Breast epithelium (tissue), 4 donors: Measurements from ENCODE around the gene FNIP1. TPM values are rescaled to one million over a fixed set of nuclear protein-coding genes. Genes with fewer than 3 reads are reported as not detected.

Experiments used
- DNase-seq, 2 donors: peaks; one replicate each; pipeline ENCODE4 v3.0.0-alpha.2; 2019; ENCODE audit warnings: low spot score in 2 of 2
- H3K27ac ChIP-seq, 2 donors: fragments of 200-600 bp; sonication (generic) in 1 of 2; one replicate each; pipeline ENCODE4 v1.5.1; 2016 to 2019; ENCODE audit warnings: mild to moderate bottlenecking in 1 of 2
- H3K27me3 ChIP-seq, 2 donors: fragments of 200-600 bp; sonication (generic) in 1 of 2; one replicate each; pipeline versions ENCODE4 v1.5.1 to v1.6.0; 2017 to 2019; ENCODE audit warnings: control low read depth in 1 of 2, mild to moderate bottlenecking in 1 of 2
- H3K36me3 ChIP-seq: fragments of 200-600 bp; one replicate; pipeline ENCODE4 v1.5.1; 2019
- H3K4me1 ChIP-seq, 2 donors: fragments of 200-600 bp; sonication (generic); one replicate each; pipeline ENCODE4 v1.5.1; 2016 to 2019; ENCODE audit warnings: control low read depth in 1 of 2
- H3K4me3 ChIP-seq, 3 donors: fragments of 200-600 bp; sonication (generic); 1 replicate in 2 of 3; 2 replicates in 1 of 3; pipeline ENCODE4 v1.5.1; 2016 to 2019; ENCODE audit warnings: mild to moderate bottlenecking in 3 of 3, moderate library complexity in 2 of 3
- H3K9me3 ChIP-seq, 2 donors: fragments of 200-600 bp; sonication (generic) in 1 of 2; one replicate each; pipeline ENCODE4 v1.5.1; 2016 to 2019; ENCODE audit warnings: control low read depth in 1 of 2
- POLR2A ChIP-seq: fragments of 450-650 bp; IDR thresholded peaks from one replicate; pipeline ENCODE4 v1.6.1; 2016; ENCODE audit warnings: antibody characterized with exemption, mild to moderate bottlenecking, moderate library complexity
- POLR2AphosphoS5 ChIP-seq, 3 donors: sonication (generic); formaldehyde crosslinking; IDR thresholded peaks; one replicate each; pipeline ENCODE4 v1.6.1; 2017; ENCODE audit warnings: antibody characterized with exemption in 3 of 3
- intact Hi-C: fragments of 100-400 bp; cut with DNase I; formaldehyde crosslinking; loops from one replicate; pipeline ENCODE4 v1.15.1; 2023; ENCODE audit warnings: low total_unique reads
- total RNA-seq, 3 donors: library from RNA; depleted of rRNA; stranded (reverse); fragments of >200 nt; gene quantifications; one replicate each; pipeline ENCODE4 v1.1.0, GENCODE V29; 2016
- TF ChIP-seq, protein P1 (sequence below), 3 donors: fragments of 450-650 bp; IDR thresholded peaks; one replicate each; pipeline ENCODE4 v1.5.1; 2016 to 2017; ENCODE audit warnings: antibody characterized with exemption in 3 of 3, mild to moderate bottlenecking in 3 of 3, moderate library complexity in 3 of 3

Gene FNIP1
- total RNA-seq, 3 donors from 2014 or later: 60.3 to 96.3 (median 70.9) TPM

DNA sequence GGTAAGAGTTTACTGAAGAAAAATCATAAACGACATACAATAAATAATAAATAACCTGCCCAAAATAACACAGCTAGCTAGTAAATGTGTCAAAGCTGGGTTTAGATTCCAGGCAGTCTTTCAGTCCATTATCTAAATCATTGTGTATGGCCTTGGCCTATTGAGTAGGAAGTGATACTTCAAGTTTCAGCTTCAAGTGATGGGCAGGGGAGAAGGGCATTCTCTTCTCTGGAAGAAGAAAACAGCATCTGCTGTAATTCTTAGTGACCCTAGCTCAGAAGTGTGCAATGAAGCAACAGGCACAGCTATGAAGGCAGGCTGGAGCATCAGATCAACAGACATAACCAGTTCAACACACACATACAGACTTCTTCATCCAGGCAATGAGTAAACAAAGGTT is 42.5 kb downstream of the FNIP1 start:
- no peaks in the 10 kb centered on the region for H3K9me3 ChIP-seq
- H3K36me3 ChIP-seq: no peaks in the 10 kb centered on the region
- H3K4me3 ChIP-seq: no peak overlapping the region
- intact Hi-C loops: loop anchor here (5.0 kb wide), 1 partner anchor 47 kb away; no protein-coding TSS in a partner anchor
- TF ChIP-seq, protein P1, sequence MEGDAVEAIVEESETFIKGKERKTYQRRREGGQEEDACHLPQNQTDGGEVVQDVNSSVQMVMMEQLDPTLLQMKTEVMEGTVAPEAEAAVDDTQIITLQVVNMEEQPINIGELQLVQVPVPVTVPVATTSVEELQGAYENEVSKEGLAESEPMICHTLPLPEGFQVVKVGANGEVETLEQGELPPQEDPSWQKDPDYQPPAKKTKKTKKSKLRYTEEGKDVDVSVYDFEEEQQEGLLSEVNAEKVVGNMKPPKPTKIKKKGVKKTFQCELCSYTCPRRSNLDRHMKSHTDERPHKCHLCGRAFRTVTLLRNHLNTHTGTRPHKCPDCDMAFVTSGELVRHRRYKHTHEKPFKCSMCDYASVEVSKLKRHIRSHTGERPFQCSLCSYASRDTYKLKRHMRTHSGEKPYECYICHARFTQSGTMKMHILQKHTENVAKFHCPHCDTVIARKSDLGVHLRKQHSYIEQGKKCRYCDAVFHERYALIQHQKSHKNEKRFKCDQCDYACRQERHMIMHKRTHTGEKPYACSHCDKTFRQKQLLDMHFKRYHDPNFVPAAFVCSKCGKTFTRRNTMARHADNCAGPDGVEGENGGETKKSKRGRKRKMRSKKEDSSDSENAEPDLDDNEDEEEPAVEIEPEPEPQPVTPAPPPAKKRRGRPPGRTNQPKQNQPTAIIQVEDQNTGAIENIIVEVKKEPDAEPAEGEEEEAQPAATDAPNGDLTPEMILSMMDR (IDR thresholded peaks at IDR 0.05): no peak
- TF ChIP-seq POLR2AphosphoS5 (IDR thresholded peaks at IDR 0.05) (no peak), POLR2A (no peak)
- H3K27ac ChIP-seq: no peak overlapping the region
- H3K4me1 ChIP-seq: no peaks in the 10 kb centered on the region
- DNase-seq: no peak
- no peaks in the 10 kb centered on the region for H3K27me3 ChIP-seq

DNA sequence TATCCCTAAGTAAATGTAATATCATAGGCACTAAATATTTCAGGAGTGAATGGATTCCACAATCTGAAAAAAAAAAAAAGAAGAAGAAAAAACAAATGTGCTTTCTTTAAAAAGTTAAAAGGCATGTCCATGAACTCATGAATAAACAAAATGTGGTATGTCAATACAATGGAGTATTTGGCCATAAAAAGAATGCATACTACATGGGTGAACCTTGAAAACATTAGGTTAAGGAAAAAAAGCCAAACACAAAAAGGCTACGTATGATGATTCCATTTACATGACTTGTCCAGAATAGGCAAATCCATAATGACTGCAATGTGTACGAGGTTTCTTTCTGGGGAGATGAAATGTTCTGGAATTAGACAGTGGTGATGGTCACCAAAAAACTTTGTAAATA is 45.3 kb downstream of the FNIP1 start:
- no peak for DNase-seq
- Histone ChIP-seq H3K27me3 (no peaks in the 10 kb centered on the region), H3K9me3 (no peaks in the 10 kb centered on the region), H3K4me3 (no peak overlapping the region), H3K4me1 (no peaks in the 10 kb centered on the region), H3K27ac (no peak overlapping the region), H3K36me3 (no peaks in the 10 kb centered on the region)
- TF ChIP-seq, protein P1 (IDR thresholded peaks at IDR 0.05): no peak
- TF ChIP-seq POLR2AphosphoS5 (IDR thresholded peaks at IDR 0.05): no peak
- no peak for TF ChIP-seq POLR2A
- intact Hi-C loops: loop anchor here (5.0 kb wide), 1 partner anchor 44 kb away; no protein-coding TSS in a partner anchor

DNA sequence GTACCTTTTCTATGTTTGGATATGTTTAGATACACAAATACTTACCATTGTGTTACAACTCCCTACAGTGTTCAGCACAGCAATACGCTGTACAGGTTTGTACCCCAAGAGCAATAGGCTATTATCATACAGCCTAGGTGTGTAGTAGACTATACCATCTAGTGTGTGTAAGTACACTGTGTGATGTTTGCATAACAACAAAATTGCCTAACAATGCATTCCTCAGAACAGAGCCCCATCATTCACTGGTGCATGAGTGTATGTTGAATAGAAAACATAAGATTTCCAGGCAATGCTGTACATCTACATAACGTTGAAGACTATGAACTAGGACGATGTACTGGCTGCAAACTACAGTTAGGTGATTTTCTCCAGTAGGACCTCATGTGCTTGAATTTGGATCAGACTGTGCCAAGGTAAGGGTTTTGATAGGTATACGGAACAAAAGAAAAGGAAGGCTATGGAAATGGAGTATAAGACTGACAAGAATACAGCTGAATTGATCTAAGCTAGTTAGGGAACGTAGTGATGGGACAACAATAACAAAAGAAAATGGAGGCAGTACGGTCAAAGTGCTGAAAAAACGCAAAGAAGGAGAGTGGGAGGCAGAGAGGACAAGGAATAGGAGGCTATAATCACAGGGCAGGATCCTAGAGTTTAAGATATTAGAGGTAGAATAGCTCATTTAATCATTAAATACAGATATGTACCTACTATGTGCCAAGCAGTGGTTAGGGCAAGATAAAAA is 46.9 kb downstream of the FNIP1 start:
- no peak for DNase-seq
- Histone ChIP-seq H3K36me3 (no peaks in the 10 kb centered on the region), H3K4me1 (no peaks in the 10 kb centered on the region), H3K9me3 (no peaks in the 10 kb centered on the region), H3K27ac (no peak overlapping the region), H3K4me3 (no peak overlapping the region), H3K27me3 (no peaks in the 10 kb centered on the region)
- intact Hi-C loops: loop anchor here (5.0 kb wide), 1 partner anchor 43 kb away; no protein-coding TSS in a partner anchor
- TF ChIP-seq, protein P1 (IDR thresholded peaks at IDR 0.05): no peak
- TF ChIP-seq POLR2A: no peak
- no peak for TF ChIP-seq POLR2AphosphoS5 (IDR thresholded peaks at IDR 0.05)

DNA sequence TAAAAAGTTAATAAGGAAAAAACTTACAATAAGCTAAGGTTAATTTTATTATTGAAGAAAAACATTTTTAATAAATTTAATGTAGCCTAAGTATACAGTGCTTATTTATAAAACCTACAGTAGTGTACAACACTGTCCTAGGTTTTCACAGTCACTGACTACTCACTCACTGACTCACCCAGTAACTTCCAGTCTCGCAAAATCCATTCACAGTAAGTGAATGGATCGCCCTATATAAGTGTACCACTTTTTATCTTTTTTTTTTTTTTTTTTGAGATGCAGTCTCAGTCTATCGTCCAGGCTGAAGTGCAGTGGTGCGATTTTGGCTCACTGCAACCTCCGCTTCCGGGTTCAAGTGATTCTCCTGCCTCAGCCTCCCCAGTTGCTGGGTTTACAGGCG is 47.7 kb downstream of the FNIP1 start:
- no peak overlapping the region for H3K4me3 ChIP-seq
- no peak overlapping the region for H3K27ac ChIP-seq
- no peak for DNase-seq
- H3K27me3 ChIP-seq: no peaks in the 10 kb centered on the region
- TF ChIP-seq POLR2AphosphoS5 (IDR thresholded peaks at IDR 0.05) (no peak), POLR2A (no peak)
- TF ChIP-seq, protein P1 (IDR thresholded peaks at IDR 0.05): no peak
- no peaks in the 10 kb centered on the region for H3K36me3 ChIP-seq
- intact Hi-C loops: no loop called here
- no peaks in the 10 kb centered on the region for H3K9me3 ChIP-seq
- no peaks in the 10 kb centered on the region for H3K4me1 ChIP-seq
